Effector CD4-positive, alpha-beta T cell (primary cell): ENCODE results near the gene RHOT2.

Source experiments
- DNase-seq: peaks from one replicate; pipeline ENCODE4 v3.0.0-alpha.2; 2020

RHOT2 gene

DNA sequence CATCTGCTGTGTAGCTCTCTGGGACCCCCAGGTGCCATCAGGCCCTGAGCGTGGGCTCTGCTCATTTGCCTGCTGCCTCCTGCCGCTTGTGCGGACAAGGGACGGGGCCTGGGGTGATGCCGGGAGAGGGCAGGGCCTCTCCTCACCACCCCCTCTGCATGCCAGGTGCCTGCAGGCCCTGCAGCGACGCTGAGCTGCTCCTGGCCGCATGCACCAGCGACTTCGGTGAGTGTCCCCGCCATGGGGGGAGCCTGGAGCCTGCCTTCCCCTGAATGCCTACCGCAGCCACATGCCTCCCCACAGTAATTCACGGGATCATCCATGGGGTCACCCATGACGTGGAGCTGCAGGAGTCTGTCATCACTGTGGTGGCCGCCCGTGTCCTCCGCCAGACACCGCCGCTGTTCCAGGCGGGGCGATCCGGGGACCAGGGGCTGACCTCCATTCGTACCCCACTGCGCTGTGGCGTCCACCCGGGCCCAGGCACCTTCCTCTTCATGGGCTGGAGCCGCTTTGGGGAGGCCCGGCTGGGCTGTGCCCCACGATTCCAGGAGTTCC, 48.9 kb downstream of the RHOT2 start:
- DNase-seq = no peak

GRCh38 chr16:717450-718245, 49.7 kb downstream of the RHOT2 start:
- no peak for DNase-seq

GRCh38 chr16:718389-718788, 50.5 kb downstream of the RHOT2 start:
- no peak for DNase-seq

GRCh38 chr16:718922-719321, 51.0 kb downstream of the RHOT2 start:
- no peak for DNase-seq

GRCh38 chr16:719815-720446, 52.0 kb downstream of the RHOT2 start:
- no peak for DNase-seq

- no peak for DNase-seq
Measured at GRCh38 chr16:720447-720989, 52.6 kb downstream of the RHOT2 start.

DNA sequence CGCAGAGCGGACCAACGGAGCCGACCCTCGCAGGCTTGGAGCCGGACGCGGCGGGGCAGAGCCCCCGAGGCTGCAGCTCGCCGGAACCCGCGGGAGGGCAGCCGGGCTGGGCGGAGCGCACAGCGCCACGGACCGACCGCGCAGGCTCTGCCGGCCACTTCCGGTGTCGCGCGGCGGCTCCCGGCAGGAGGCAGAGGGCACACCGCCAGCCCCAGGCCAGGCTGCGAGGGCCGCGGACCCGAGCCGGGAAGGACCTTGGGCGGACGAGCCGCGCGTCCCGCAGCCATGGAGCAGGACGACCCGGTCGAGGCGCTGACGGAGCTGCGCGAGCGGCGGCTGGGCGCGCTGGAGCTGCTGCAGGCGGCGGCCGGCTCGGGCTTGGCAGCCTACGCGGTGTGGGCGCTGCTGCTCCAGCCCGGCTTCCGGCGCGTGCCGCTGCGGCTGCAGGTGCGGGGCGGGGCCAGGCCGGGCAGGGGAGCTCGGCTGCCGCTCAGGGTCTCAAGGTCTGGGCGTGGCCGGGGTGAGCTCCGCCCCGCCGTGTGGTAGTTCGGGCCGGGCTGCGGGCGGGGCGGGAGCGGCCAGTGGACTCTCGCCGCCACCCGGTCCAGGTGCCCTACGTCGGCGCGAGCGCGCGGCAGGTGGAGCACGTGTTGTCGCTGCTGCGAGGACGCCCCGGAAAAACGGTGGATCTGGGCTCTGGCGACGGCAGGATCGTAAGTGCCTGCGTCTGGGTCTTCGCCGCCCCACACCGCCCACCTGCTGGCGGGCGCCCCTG, 53.2 kb downstream of the RHOT2 start, which contains the start of gene ANTKMT:
TSS of gene ANTKMT (plus strand) at position 157 of the 775 bp plus-strand sequence. CDS start at position 286, 129 bp downstream.
- DNase-seq = peak; percentile 58

DNA sequence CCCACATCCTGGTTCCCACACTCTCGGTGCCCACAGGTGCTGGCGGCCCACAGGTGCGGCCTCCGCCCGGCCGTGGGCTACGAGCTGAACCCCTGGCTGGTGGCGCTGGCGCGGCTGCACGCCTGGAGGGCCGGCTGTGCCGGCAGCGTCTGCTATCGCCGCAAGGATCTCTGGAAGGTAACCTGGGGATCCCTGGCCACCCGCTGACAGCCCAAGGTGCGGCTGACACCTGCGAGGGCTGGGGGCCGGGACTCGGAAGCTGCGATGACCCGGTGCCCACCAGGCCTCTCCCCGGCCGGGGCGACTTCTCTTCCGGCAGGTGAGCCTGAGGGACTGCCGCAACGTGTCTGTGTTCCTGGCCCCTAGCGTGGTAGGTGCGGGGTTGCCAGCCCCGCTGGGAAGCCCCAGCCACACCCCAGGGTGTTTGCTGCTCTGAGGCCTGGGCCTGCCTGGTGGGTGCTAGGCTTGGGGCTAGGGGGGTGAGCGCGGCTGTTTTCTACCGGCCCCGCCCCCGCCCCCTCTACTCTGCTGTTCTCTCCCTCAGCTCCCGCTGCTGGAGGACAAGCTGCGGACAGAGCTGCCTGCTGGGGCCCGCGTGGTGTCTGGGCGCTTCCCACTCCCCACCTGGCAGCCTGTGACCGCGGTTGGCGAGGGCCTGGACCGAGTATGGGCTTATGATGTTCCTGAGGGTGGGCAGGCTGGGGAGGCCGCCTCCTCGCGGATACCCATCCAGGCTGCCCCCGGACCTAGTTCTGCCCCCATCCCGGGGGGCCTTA, 54.0 kb downstream of the RHOT2 start:
- no peak for DNase-seq

DNA sequence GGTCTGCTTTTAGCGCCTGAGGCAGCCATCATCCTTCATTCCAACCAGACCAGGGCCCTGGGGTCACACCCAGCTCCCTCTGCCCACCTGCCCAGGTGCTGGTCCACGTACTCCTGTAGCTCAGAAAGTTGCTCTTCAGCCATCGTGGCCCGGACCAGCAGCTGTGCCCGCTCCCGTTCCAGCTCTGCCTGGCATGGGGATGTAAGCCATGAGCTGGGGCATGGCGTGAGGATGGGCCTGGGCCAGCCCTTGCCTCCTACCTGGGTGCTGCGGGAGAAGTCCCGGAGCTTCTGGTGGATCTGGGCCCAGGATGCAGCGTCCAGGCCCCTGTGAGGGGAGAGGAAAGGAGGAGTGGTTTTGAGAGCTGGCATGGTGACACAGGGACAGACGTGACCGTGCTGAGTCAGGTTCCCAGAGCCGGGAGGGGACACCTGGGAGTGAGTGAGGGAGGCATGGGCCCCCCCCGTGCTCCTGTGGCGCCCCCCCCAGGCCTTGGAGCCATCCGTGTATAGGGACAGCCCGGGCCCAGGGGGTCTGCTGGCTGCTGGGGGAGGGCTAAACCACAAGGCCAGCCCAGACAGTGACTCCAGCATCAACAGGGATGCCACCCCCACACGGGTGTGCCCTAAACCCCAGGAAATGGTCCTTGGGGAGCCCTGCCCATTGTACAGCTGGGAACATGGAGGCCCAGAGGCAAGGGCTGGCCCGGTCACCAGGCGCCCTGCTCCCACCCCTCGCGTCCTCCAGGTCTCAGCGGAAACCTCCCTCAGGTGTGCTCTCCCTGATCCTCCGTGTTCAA, 55.1 kb downstream of the RHOT2 start:
- DNase-seq = no peak

GRCh38 chr16:723695-724094, 55.8 kb downstream of the RHOT2 start:
- DNase-seq = no peak
